ENCODE results near the gene ANXA11.

The ANXA11 gene

GRCh38 chr10:80191589-80192270 lies 13.6 kb downstream of the ANXA11 start:
- no peaks in the 10 kb centered on the region for H3K36me3 ChIP-seq (ENCODE audit: insufficient read depth, low read length)
- no peak overlapping the region for H3K4me3 ChIP-seq (ENCODE audit: low read length)
- peaks cover 1% of the 10 kb centered on the region for H3K9me3 ChIP-seq (ENCODE audit: low read length)
- H3K27me3 ChIP-seq (ENCODE audit: insufficient read depth, low read length) = no peaks in the 10 kb centered on the region
- H3K4me1 ChIP-seq (ENCODE audit: insufficient read depth, low read length) = no peaks in the 10 kb centered on the region
- H2AFZ ChIP-seq (ENCODE audit: low read depth, low read length) = no peak overlapping the region

- Histone ChIP-seq H3K9me3 (ENCODE audit: low read length) (peaks cover 1% of the 10 kb centered on the region), H2AFZ (ENCODE audit: low read depth, low read length) (no peak overlapping the region), H3K36me3 (ENCODE audit: insufficient read depth, low read length) (no peaks in the 10 kb centered on the region), H3K4me1 (ENCODE audit: insufficient read depth, low read length) (no peaks in the 10 kb centered on the region), H3K27me3 (ENCODE audit: insufficient read depth, low read length) (no peaks in the 10 kb centered on the region), H3K4me3 (ENCODE audit: low read length) (no peak overlapping the region)
Observed at GRCh38 chr10:80188713-80189112, 16.6 kb downstream of the ANXA11 start.

GRCh38 chr10:80187465-80188409 lies 17.6 kb downstream of the ANXA11 start:
- no peaks in the 10 kb centered on the region for H3K4me1 ChIP-seq (ENCODE audit: insufficient read depth, low read length)
- no peaks in the 10 kb centered on the region for H3K27me3 ChIP-seq (ENCODE audit: insufficient read depth, low read length)
- no peak overlapping the region for H2AFZ ChIP-seq (ENCODE audit: low read depth, low read length)
- no peaks in the 10 kb centered on the region for H3K36me3 ChIP-seq (ENCODE audit: insufficient read depth, low read length)
- H3K9me3 ChIP-seq (ENCODE audit: low read length) = peaks cover 1% of the 10 kb centered on the region
- no peak overlapping the region for H3K4me3 ChIP-seq (ENCODE audit: low read length)

GRCh38 chr10:80187060-80187459 lies 18.3 kb downstream of the ANXA11 start:
- peaks cover 1% of the 10 kb centered on the region for H3K9me3 ChIP-seq (ENCODE audit: low read length)
- H3K4me3 ChIP-seq (ENCODE audit: low read length) = no peak overlapping the region
- peak overlapping the region; percentile 16 for H2AFZ ChIP-seq (ENCODE audit: low read depth, low read length)
- H3K27me3 ChIP-seq (ENCODE audit: insufficient read depth, low read length) = no peaks in the 10 kb centered on the region
- no peaks in the 10 kb centered on the region for H3K36me3 ChIP-seq (ENCODE audit: insufficient read depth, low read length)
- no peaks in the 10 kb centered on the region for H3K4me1 ChIP-seq (ENCODE audit: insufficient read depth, low read length)

GRCh38 chr10:80186364-80187012 lies 18.8 kb downstream of the ANXA11 start:
- H3K4me3 ChIP-seq (ENCODE audit: low read length) = no peak overlapping the region
- peak overlapping the region; percentile 16 for H2AFZ ChIP-seq (ENCODE audit: low read depth, low read length)
- no peaks in the 10 kb centered on the region for H3K4me1 ChIP-seq (ENCODE audit: insufficient read depth, low read length)

GRCh38 chr10:80185578-80186299 lies 19.6 kb downstream of the ANXA11 start:
- Histone ChIP-seq H2AFZ (ENCODE audit: low read depth, low read length) (no peak overlapping the region), H3K27me3 (ENCODE audit: insufficient read depth, low read length) (no peaks in the 10 kb centered on the region), H3K36me3 (ENCODE audit: insufficient read depth, low read length) (no peaks in the 10 kb centered on the region), H3K4me3 (ENCODE audit: low read length) (no peak overlapping the region), H3K9me3 (ENCODE audit: low read length) (no peaks in the 10 kb centered on the region), H3K4me1 (ENCODE audit: insufficient read depth, low read length) (no peaks in the 10 kb centered on the region)

More at GRCh38 chr10:80186364-80187012, 18.8 kb downstream of the ANXA11 start:
- no peaks in the 10 kb centered on the region for H3K27me3 ChIP-seq (ENCODE audit: insufficient read depth, low read length)
- no peaks in the 10 kb centered on the region for H3K9me3 ChIP-seq (ENCODE audit: low read length)
- H3K36me3 ChIP-seq (ENCODE audit: insufficient read depth, low read length) = no peaks in the 10 kb centered on the region

GRCh38 chr10:80184291-80184690 lies 21.0 kb downstream of the ANXA11 start:
- H3K4me3 ChIP-seq (ENCODE audit: low read length) = no peak overlapping the region
- H2AFZ ChIP-seq (ENCODE audit: low read depth, low read length) = no peak overlapping the region
- H3K4me1 ChIP-seq (ENCODE audit: insufficient read depth, low read length) = no peaks in the 10 kb centered on the region
- H3K27me3 ChIP-seq (ENCODE audit: insufficient read depth, low read length) = no peaks in the 10 kb centered on the region
- no peaks in the 10 kb centered on the region for H3K36me3 ChIP-seq (ENCODE audit: insufficient read depth, low read length)
- H3K9me3 ChIP-seq (ENCODE audit: low read length) = no peaks in the 10 kb centered on the region

- no peaks in the 10 kb centered on the region for H3K4me1 ChIP-seq (ENCODE audit: insufficient read depth, low read length)
- H3K27me3 ChIP-seq (ENCODE audit: insufficient read depth, low read length) = no peaks in the 10 kb centered on the region
- H3K9me3 ChIP-seq (ENCODE audit: low read length) = no peaks in the 10 kb centered on the region
- H3K4me3 ChIP-seq (ENCODE audit: low read length) = no peak overlapping the region
- no peaks in the 10 kb centered on the region for H3K36me3 ChIP-seq (ENCODE audit: insufficient read depth, low read length)
- H2AFZ ChIP-seq (ENCODE audit: low read depth, low read length) = no peak overlapping the region
Observed at GRCh38 chr10:80183436-80183835, 21.9 kb downstream of the ANXA11 start.

GRCh38 chr10:80182986-80183385 lies 22.4 kb downstream of the ANXA11 start:
- Histone ChIP-seq H3K4me1 (ENCODE audit: insufficient read depth, low read length) (no peaks in the 10 kb centered on the region), H3K36me3 (ENCODE audit: insufficient read depth, low read length) (no peaks in the 10 kb centered on the region), H2AFZ (ENCODE audit: low read depth, low read length) (no peak overlapping the region), H3K9me3 (ENCODE audit: low read length) (no peaks in the 10 kb centered on the region), H3K27me3 (ENCODE audit: insufficient read depth, low read length) (no peaks in the 10 kb centered on the region), H3K4me3 (ENCODE audit: low read length) (no peak overlapping the region)

- Histone ChIP-seq H3K27me3 (ENCODE audit: insufficient read depth, low read length) (peaks cover under 1% of the 10 kb centered on the region), H3K9me3 (ENCODE audit: low read length) (no peaks in the 10 kb centered on the region), H3K36me3 (ENCODE audit: insufficient read depth, low read length) (no peaks in the 10 kb centered on the region), H3K4me1 (ENCODE audit: insufficient read depth, low read length) (no peaks in the 10 kb centered on the region), H3K4me3 (ENCODE audit: low read length) (no peak overlapping the region), H2AFZ (ENCODE audit: low read depth, low read length) (no peak overlapping the region)
Observed at GRCh38 chr10:80177781-80178636, 27.3 kb downstream of the ANXA11 start.

- Histone ChIP-seq H2AFZ (ENCODE audit: low read depth, low read length) (no peak overlapping the region), H3K4me3 (ENCODE audit: low read length) (no peak overlapping the region), H3K9me3 (ENCODE audit: low read length) (no peaks in the 10 kb centered on the region), H3K4me1 (ENCODE audit: insufficient read depth, low read length) (no peaks in the 10 kb centered on the region), H3K27me3 (ENCODE audit: insufficient read depth, low read length) (peaks cover 2% of the 10 kb centered on the region), H3K36me3 (ENCODE audit: insufficient read depth, low read length) (no peaks in the 10 kb centered on the region)
Observed at GRCh38 chr10:80176526-80176925, 28.8 kb downstream of the ANXA11 start.
